SK-N-DZ (cell line): Measurements from ENCODE around the gene MT1HL1.
"Not testable (repeated sequence)": the region's sequence is repeated elsewhere in the genome, so short reads cannot be mapped to it uniquely, and the experiment has no call there.

Experiments used
- DNase-seq: peaks from one replicate; pipeline ENCODE4 v3.0.0-alpha.2; 2015; ENCODE audit warnings: low spot score

Gene MT1HL1

GRCh38 chr1:236979149-236979900 is 24.9 kb downstream of the MT1HL1 start:
- DNase-seq: no peak

GRCh38 chr1:236978740-236979139 is 25.5 kb downstream of the MT1HL1 start:
- no peak for DNase-seq

DNA sequence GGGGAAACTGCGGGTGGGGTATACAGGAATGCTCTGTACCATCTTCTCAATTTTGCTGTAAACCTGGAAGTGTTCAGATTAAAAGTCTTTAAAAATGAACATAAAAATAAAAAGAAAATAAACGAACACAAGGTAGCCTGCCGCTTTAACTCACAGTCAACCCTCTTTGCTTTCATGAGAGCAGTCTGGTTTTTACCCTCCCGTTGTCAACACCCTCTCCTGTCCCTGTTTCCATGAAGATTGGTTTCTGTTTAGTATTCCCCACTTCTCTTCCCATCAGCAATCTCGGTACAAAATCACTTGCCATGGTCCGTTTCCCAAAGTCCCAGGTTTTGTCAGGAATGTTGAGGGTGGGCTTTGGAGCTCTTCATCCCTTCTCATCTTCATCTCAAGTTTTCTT is 28.8 kb downstream of the MT1HL1 start:
- DNase-seq: no peak

DNA sequence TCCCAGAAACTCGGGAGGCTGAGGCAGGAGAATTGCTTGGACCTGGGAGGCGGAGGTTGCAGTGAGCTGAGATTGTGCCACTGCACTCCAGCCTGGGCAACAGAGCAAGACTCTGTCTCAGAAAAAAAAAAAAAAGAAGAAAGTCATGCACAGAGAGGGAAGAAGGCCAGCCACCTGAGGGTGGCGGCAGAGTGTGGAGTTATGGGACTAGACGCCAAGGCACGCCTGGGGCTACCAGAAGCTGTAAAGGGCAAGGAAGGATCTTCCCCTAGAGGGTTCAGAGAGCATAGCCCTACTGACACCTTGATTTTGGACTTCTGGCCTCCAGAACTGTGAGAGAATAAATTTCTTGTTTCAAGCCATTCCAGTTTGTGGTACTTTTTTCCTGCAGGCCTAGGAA is 30.2 kb downstream of the MT1HL1 start:
- not testable (repeated sequence) for DNase-seq

GRCh38 chr1:236966636-236967035 is 37.6 kb downstream of the MT1HL1 start:
- no peak for DNase-seq

DNA sequence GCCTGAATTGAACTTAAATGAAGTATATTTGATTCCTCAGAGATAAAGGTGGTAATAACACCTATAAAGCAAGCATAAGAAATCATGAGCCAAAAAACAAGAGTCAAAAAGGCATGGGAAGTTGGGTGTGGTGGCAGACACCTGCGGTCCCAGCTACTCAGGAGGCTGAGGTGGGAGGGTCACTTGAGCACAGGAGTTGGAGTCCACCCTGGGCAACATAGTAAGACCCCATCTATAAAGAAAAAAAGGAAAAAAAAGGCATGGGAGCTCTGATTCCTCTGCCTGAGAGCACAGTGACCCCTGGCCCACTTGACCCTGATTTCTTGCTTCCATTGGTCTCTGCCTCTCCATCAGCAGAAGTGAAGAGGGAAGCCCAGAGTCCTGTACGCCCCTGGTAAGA is 40.3 kb downstream of the MT1HL1 start:
- no peak for DNase-seq

DNA sequence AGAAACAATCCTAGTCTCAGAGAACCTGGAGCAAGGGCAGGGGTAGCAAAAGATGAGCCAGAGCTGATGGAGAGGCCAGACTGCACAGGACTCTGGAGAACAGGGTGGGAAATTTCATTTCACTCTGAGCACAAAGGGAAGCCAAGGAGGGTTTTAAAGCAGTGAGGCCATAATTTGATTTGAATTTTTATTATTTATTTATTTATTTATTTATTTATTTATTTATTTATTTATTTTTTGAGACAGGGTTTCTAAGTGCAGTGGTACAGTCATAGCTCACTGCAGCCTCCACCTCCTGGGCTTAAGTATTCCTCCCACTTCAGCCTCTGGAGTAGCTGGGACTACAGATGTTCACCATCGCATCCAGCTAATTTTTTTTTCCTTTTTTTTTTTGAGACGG is 45.1 kb downstream of the MT1HL1 start:
- no peak for DNase-seq

DNA sequence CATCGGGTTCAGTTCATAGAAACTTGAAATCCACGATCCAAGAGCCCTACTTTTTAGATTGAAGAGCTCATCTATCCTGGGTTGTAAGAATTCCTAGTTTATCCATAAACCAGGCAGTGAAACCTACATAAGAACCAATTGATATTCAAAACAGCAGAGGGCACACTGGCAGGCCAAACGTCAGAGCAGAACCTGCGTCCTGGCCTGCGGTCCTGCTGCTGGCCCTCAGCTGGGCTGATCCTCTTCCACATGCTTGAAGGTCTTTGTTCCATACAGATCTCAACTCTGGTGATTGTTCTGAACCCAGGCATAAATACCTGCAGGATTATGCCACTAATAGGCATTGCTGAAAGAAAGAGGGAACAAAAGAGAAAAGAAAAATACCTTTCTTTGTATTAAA is 47.0 kb downstream of the MT1HL1 start:
- no peak for DNase-seq
